WERI-Rb-1 (cell line): Measurements from ENCODE around the gene GRIK4.

Source experiments
- DNase-seq: peaks from one replicate; pipeline ENCODE4 v3.0.0-alpha.2; 2020
- H3K27ac ChIP-seq: fragments of 250-450 bp; sonication (Bioruptor Pico); 2 replicates; pipeline ENCODE4 v1.5.1; 2020; ENCODE audit warnings: mild to moderate bottlenecking, moderate library complexity
- H3K27me3 ChIP-seq: fragments of 250-450 bp; sonication (Bioruptor Pico); 2 replicates; pipeline ENCODE4 v1.5.1; 2021; ENCODE audit warnings: mild to moderate bottlenecking, low read depth, moderate library complexity; ENCODE audit not compliant: insufficient read depth, severe bottlenecking
- H3K36me3 ChIP-seq: fragments of 250-450 bp; sonication (Bioruptor Pico); 2 replicates; pipeline ENCODE4 v1.5.1; 2020; ENCODE audit warnings: mild to moderate bottlenecking, moderate library complexity
- H3K4me3 ChIP-seq: 2 replicates; pipeline ENCODE4 v1.5.1; 2011; ENCODE audit warnings: low read depth, mild to moderate bottlenecking, control low read depth, low read length
- H3K9me3 ChIP-seq: fragments of 250-450 bp; sonication (Bioruptor Pico); 2 replicates; pipeline ENCODE4 v1.5.1; 2021; ENCODE audit warnings: mild to moderate bottlenecking, moderate library complexity; ENCODE audit not compliant: severe bottlenecking
- CTCF ChIP-seq: IDR thresholded peaks from 2 replicates; pipeline ENCODE4 v1.5.1; 2011; ENCODE audit warnings: low read depth, mild to moderate bottlenecking, control low read depth, inconsistent platforms, low read length

The GRIK4 gene

GRCh38 chr11:120625565-120625964, 114.0 kb downstream of the GRIK4 start:
- H3K9me3 ChIP-seq, result no peaks in the 10 kb centered on the region
- TF ChIP-seq CTCF, result no peak
- no peaks in the 10 kb centered on the region for H3K36me3 ChIP-seq
- no peaks in the 10 kb centered on the region for H3K27me3 ChIP-seq
- no peak overlapping the region for H3K27ac ChIP-seq
- H3K4me3 ChIP-seq, result no peak overlapping the region
- peak; percentile 24 for DNase-seq

GRCh38 chr11:120626791-120627190, 115.2 kb downstream of the GRIK4 start:
- H3K36me3 ChIP-seq, result no peaks in the 10 kb centered on the region
- H3K27ac ChIP-seq, result no peak overlapping the region
- DNase-seq, result no peak
- H3K9me3 ChIP-seq, result no peaks in the 10 kb centered on the region
- H3K27me3 ChIP-seq, result no peaks in the 10 kb centered on the region
- no peak for TF ChIP-seq CTCF
- H3K4me3 ChIP-seq, result no peak overlapping the region

GRCh38 chr11:120627327-120628163, 116.0 kb downstream of the GRIK4 start:
- no peak overlapping the region for H3K4me3 ChIP-seq
- H3K36me3 ChIP-seq, result no peaks in the 10 kb centered on the region
- no peak overlapping the region for H3K27ac ChIP-seq
- no peak for DNase-seq
- H3K9me3 ChIP-seq, result no peaks in the 10 kb centered on the region
- TF ChIP-seq CTCF, result no peak
- H3K27me3 ChIP-seq, result no peaks in the 10 kb centered on the region

- Histone ChIP-seq H3K9me3 (no peaks in the 10 kb centered on the region), H3K4me3 (no peak overlapping the region), H3K27me3 (no peaks in the 10 kb centered on the region), H3K36me3 (no peaks in the 10 kb centered on the region), H3K27ac (no peak overlapping the region)
- DNase-seq, result no peak
- peak; percentile 44; the same call in 1 of the 2 replicates for TF ChIP-seq CTCF
These were observed 118.0 kb downstream of the GRIK4 start for GRCh38 chr11:120629407-120630080.

- Histone ChIP-seq H3K9me3 (no peaks in the 10 kb centered on the region), H3K4me3 (no peak overlapping the region), H3K36me3 (no peaks in the 10 kb centered on the region), H3K27me3 (no peaks in the 10 kb centered on the region), H3K27ac (no peak overlapping the region)
- DNase-seq, result no peak
- no peak for TF ChIP-seq CTCF
These were observed 118.6 kb downstream of the GRIK4 start for GRCh38 chr11:120630122-120630521.
